Vagina (tissue), 2 donors: ENCODE results near the gene MEG3. TPM values are rescaled to one million over a fixed set of nuclear protein-coding genes. Genes with fewer than 3 reads are reported as not detected.

Experiments
- DNase-seq, 2 donors: peaks; one replicate each; pipeline ENCODE4 v3.0.0-alpha.2; 2017; ENCODE audit errors: extremely low spot score in 2 of 2
- H3K27ac ChIP-seq: fragments of 200-600 bp; sonication (generic); one replicate; pipeline ENCODE4 v1.5.1; 2019
- H3K27me3 ChIP-seq: fragments of 200-600 bp; sonication (generic); one replicate; pipeline ENCODE4 v1.5.1; 2019
- H3K36me3 ChIP-seq, 2 donors: fragments of 200-600 bp; sonication (generic); one replicate each; pipeline ENCODE4 v1.5.1; 2017 to 2019
- H3K4me1 ChIP-seq: fragments of 200-600 bp; sonication (generic); one replicate; pipeline ENCODE4 v1.5.1; 2019
- H3K4me3 ChIP-seq, 2 donors: fragments of 200-600 bp; sonication (generic); 1 replicate in 1 of 2; 2 replicates in 1 of 2; pipeline ENCODE4 v1.5.1; 2016 to 2019
- H3K9me3 ChIP-seq: fragments of 200-600 bp; sonication (generic); one replicate; pipeline ENCODE4 v1.5.1; 2019
- POLR2A ChIP-seq, 2 donors: fragments of 450-650 bp; IDR thresholded peaks; one replicate each; pipeline ENCODE4 v1.6.1; 2017; ENCODE audit warnings: antibody characterized with exemption in 2 of 2, mild to moderate bottlenecking in 2 of 2, moderate library complexity in 2 of 2
- POLR2AphosphoS5 ChIP-seq, 2 donors: sonication (generic); formaldehyde crosslinking; IDR thresholded peaks; one replicate each; pipeline ENCODE4 v1.9.0; 2017; ENCODE audit warnings: antibody characterized with exemption in 2 of 2, mild to moderate bottlenecking in 2 of 2, low read depth in 1 of 2; ENCODE audit not compliant: insufficient read depth in 1 of 2
- intact Hi-C: fragments of 100-400 bp; cut with DNase I; formaldehyde crosslinking; loops from one replicate; pipeline ENCODE4 v1.15.1; 2023
- total RNA-seq: library from RNA; depleted of rRNA; stranded (reverse); fragments of >200 nt; gene quantifications from one replicate; pipeline ENCODE4 v1.2.3, GENCODE V29; 2016
- TF ChIP-seq, protein P1 (sequence below), 3 experiments: fragments of 450-650 bp in 2 of 3; fragments of 200-600 bp in 1 of 3; sonication (generic) in 1 of 3; IDR thresholded peaks; one replicate each; pipeline ENCODE4 v1.5.1; 2017 to 2019; ENCODE audit warnings: antibody characterized with exemption in 3 of 3, mild to moderate bottlenecking in 2 of 3, moderate library complexity in 2 of 3

The MEG3 gene
- total RNA-seq, 1 donor from 2014 or later: 126 TPM

DNA sequence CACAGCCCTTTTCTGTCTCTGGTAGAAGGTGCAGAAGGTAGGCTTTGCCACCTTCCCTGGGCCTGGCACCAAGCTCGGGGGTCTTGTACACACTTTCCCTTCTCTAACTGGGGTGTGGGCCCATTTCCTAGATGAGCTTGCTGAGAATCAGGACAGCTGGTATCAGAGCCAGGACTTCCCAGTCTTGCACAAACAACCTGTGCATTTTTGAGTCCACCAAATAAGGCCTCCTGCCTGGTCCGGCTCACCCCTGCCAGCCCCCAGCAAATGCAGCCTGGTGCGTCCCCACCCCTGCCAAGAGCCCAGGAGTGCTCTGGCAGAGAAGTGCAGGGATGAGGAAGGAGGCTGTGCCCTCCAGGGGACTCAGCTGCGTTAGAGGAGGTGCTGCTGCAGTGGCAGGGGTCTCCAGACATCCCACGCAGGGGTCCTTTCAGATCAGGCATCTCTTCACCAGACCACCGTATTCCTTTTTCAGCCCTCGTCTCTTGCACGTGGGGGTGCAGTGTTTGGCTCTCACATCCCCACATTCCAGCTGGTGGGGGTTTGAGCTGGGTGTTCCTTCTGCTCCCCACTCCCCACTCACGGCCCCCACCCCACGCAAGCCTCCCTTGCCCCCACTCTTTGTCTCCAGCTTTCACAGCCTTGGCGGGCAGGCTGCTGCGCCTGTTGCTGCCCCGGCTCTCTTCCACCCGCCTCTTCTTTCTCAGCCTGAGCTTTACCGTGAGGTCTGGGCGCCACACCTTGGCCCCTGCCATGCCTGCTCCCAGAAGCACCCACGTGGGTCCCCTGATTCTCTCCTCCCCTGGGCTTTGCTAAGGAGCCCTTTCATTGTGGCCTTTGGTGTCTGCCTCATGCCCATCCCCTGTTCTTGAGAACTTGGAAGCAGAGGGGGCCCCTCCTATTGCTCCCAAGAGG is 32.3 kb downstream of the MEG3 start:
- TF ChIP-seq POLR2A (IDR thresholded peaks at IDR 0.05): no peak
- TF ChIP-seq, protein P1, sequence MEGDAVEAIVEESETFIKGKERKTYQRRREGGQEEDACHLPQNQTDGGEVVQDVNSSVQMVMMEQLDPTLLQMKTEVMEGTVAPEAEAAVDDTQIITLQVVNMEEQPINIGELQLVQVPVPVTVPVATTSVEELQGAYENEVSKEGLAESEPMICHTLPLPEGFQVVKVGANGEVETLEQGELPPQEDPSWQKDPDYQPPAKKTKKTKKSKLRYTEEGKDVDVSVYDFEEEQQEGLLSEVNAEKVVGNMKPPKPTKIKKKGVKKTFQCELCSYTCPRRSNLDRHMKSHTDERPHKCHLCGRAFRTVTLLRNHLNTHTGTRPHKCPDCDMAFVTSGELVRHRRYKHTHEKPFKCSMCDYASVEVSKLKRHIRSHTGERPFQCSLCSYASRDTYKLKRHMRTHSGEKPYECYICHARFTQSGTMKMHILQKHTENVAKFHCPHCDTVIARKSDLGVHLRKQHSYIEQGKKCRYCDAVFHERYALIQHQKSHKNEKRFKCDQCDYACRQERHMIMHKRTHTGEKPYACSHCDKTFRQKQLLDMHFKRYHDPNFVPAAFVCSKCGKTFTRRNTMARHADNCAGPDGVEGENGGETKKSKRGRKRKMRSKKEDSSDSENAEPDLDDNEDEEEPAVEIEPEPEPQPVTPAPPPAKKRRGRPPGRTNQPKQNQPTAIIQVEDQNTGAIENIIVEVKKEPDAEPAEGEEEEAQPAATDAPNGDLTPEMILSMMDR (IDR thresholded peaks at IDR 0.05): no peak
- TF ChIP-seq POLR2AphosphoS5 (IDR thresholded peaks at IDR 0.05; ENCODE audit: insufficient read depth in 1 of 2, low read depth in 1 of 2): no peak
- intact Hi-C loops: loop anchor here (10.0 kb wide), 1 partner anchor 767 kb away; no protein-coding TSS in a partner anchor

DNA sequence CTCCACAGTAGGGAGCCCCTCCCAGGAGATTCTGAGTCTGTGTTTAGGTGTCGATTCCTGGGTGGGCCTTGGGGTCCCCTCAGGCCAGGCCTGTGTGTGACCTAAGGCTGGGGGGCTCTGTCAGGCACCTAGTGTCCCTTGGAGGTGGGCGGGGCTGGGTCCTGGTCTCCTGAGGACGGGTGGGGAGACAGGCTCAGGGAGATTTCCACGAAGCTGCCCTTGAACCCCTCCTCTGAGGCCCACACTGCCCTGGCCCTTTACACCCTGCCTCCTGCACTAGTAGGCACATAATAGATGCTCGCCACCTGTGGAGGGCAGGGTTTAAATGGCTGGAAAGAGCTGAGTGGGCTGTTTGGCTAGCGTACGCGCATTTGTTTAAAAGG is 32.9 kb downstream of the MEG3 start:
- no peaks in the 10 kb centered on the region for H3K36me3 ChIP-seq
- H3K27ac ChIP-seq: no peak overlapping the region
- DNase-seq: no peak
- TF ChIP-seq, protein P1 (IDR thresholded peaks at IDR 0.05): no peak
- TF ChIP-seq POLR2AphosphoS5 (IDR thresholded peaks at IDR 0.05; ENCODE audit: insufficient read depth in 1 of 2, low read depth in 1 of 2): no peak
- no peak for TF ChIP-seq POLR2A (IDR thresholded peaks at IDR 0.05)
- no peak overlapping the region for H3K4me3 ChIP-seq
- H3K9me3 ChIP-seq: no peaks in the 10 kb centered on the region
- no peaks in the 10 kb centered on the region for H3K4me1 ChIP-seq
- H3K27me3 ChIP-seq: no peaks in the 10 kb centered on the region
- intact Hi-C loops: loop anchor here (10.0 kb wide), 1 partner anchor 766 kb away; no protein-coding TSS in a partner anchor

More for the DNA sequence above, 32.3 kb downstream of the MEG3 start:
- H3K4me1 ChIP-seq: no peaks in the 10 kb centered on the region
- H3K27ac ChIP-seq: no peak overlapping the region
- no peaks in the 10 kb centered on the region for H3K9me3 ChIP-seq
- no peak overlapping the region for H3K4me3 ChIP-seq
- no peaks in the 10 kb centered on the region for H3K27me3 ChIP-seq
- DNase-seq: no peak
- H3K36me3 ChIP-seq: no peaks in the 10 kb centered on the region

DNA sequence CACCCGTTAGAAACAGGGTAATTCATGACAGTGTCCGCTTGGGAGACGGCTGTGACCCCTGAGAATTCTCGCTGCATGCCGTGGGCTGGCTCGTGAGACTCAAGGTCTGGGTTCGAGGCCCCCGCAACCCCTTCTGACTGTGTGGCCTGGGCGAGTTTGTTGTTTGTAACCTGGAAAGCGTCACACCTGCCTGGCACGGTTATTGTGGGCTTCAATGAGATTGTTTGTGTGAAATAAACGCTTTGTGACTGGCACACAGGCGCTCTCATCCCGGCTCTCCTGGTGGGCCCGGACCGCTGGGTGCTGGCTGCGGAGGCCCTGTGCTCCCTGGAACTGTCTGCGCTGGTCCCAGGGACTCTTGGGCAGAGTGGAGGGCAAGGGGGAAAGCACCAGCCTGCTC is 33.9 kb downstream of the MEG3 start:
- Histone ChIP-seq H3K4me3 (no peak overlapping the region), H3K36me3 (no peaks in the 10 kb centered on the region), H3K27me3 (no peaks in the 10 kb centered on the region), H3K4me1 (no peaks in the 10 kb centered on the region), H3K9me3 (no peaks in the 10 kb centered on the region), H3K27ac (no peak overlapping the region)
- TF ChIP-seq POLR2A (IDR thresholded peaks at IDR 0.05) (no peak), POLR2AphosphoS5 (IDR thresholded peaks at IDR 0.05; ENCODE audit: insufficient read depth in 1 of 2, low read depth in 1 of 2) (no peak)
- TF ChIP-seq, protein P1 (IDR thresholded peaks at IDR 0.05): no peak
- intact Hi-C loops: loop anchor here (10.0 kb wide), 1 partner anchor 765 kb away; no protein-coding TSS in a partner anchor
- no peak for DNase-seq

DNA sequence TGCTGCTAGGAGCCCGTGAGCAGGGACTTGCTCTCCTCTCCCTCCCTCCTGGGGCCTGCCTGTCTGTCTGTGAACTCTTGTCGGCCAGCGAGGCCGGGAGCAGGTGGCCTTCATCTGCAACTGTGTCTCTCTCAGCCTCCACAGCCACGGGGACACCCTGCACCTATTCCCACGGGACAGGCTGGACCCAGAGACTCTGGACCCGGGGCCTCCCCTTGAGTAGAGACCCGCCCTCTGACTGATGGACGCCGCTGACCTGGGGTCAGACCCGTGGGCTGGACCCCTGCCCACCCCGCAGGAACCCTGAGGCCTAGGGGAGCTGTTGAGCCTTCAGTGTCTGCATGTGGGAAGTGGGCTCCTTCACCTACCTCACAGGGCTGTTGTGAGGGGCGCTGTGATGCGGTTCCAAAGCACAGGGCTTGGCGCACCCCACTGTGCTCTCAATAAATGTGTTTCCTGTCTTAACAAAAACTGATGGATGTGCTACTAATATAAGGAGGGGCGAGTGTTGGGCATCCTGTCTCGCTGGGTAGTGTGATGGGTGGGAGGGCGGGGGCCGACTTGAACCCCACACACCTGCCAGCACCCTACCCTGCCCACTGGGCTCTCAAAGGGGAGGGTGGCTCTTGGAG is 34.8 kb downstream of the MEG3 start:
- Histone ChIP-seq H3K9me3 (no peaks in the 10 kb centered on the region), H3K4me3 (no peak overlapping the region), H3K4me1 (no peaks in the 10 kb centered on the region), H3K36me3 (no peaks in the 10 kb centered on the region), H3K27ac (no peak overlapping the region), H3K27me3 (no peaks in the 10 kb centered on the region)
- DNase-seq: no peak
- intact Hi-C loops: no loop called here
- no peak for TF ChIP-seq POLR2AphosphoS5 (IDR thresholded peaks at IDR 0.05; ENCODE audit: insufficient read depth in 1 of 2, low read depth in 1 of 2)
- TF ChIP-seq, protein P1 (IDR thresholded peaks at IDR 0.05): no peak
- TF ChIP-seq POLR2A (IDR thresholded peaks at IDR 0.05): no peak
